ENCODE results near the gene SOX13. TPM values are rescaled to one million over a fixed set of nuclear protein-coding genes. Genes with fewer than 3 reads are reported as not detected.
A peak's percentile ranks its signal among the peaks of the same experiment; 100 is the strongest.

The SOX13 gene
- total RNA-seq, 1 experiment from 2014 or later: 35.6 TPM

GRCh38 chr1:204110894-204111633 lies 38.1 kb downstream of the SOX13 start:
- ChIA-PET CTCF (interaction anchor here (3.5 kb wide), 1 partner anchor 17 kb away, joined by 16 read pairs; no protein-coding TSS in a partner anchor), RAD21 (ENCODE audit: low non-redundant PET in 1 of 2, low total read pairs in 2 of 2, uncharacterized antibody in 2 of 2, unreplicated experiment in 2 of 2) (no interaction called here), POLR2A (no interaction called here)
- no peak for TF ChIP-seq ELF1 (IDR thresholded peaks at IDR 0.05; ENCODE audit: borderline replicate concordance, low read depth)
- TF ChIP-seq EZH2 (IDR thresholded peaks at IDR 0.05): no peak
- TF ChIP-seq FOSL1 (IDR thresholded peaks at IDR 0.05; ENCODE audit: low read depth): no peak
- no peak for TF ChIP-seq TCF7L2 (IDR thresholded peaks at IDR 0.05; ENCODE audit: borderline replicate concordance, extremely low read depth, insufficient read depth, insufficient read length)
- TF ChIP-seq CBX3 (IDR thresholded peaks at IDR 0.05; ENCODE audit: low read depth): no peak
- no peak for TF ChIP-seq MAX (IDR thresholded peaks at IDR 0.05)
- TF ChIP-seq SIN3A (IDR thresholded peaks at IDR 0.05; ENCODE audit: low read depth): no peak
- no peak for TF ChIP-seq JUND (IDR thresholded peaks at IDR 0.05)
- no peak for TF ChIP-seq RAD21 (IDR thresholded peaks at IDR 0.05; ENCODE audit: low read depth)
- TF ChIP-seq ATF3 (IDR thresholded peaks at IDR 0.05): no peak
- TF ChIP-seq CEBPB (IDR thresholded peaks at IDR 0.05; ENCODE audit: low read depth): no peak
- no peak for TF ChIP-seq EGR1 (IDR thresholded peaks at IDR 0.05; ENCODE audit: low read depth)
- TF ChIP-seq SP1 (IDR thresholded peaks at IDR 0.05; ENCODE audit: low read depth): no peak
- no peaks in the 10 kb centered on the region for H3K27me3 ChIP-seq (ENCODE audit: insufficient read depth, low read length)
- BruUV-seq (replicated peaks): no TSS peak
- H3K4me3 ChIP-seq (replicated peaks in 1 of 2; ENCODE audit: low read depth in 1 of 2, low read length in 2 of 2): no peak overlapping the region
- no peak overlapping the region for H3K9ac ChIP-seq (ENCODE audit: low read length)
- no peaks in the 10 kb centered on the region for H4K20me1 ChIP-seq (ENCODE audit: insufficient read depth)
- no peaks in the 10 kb centered on the region for H3K9me2 ChIP-seq (ENCODE audit: insufficient read depth)
- peaks cover 5% of the 10 kb centered on the region; the same call in 1 of the 2 replicates for H3K79me2 ChIP-seq (ENCODE audit: insufficient read depth, low read length)
- ATAC-seq (peak; percentile 83), DNase-seq (ENCODE audit: low read depth, low spot score) (no peak)
- H3K36me3 ChIP-seq (ENCODE audit: control insufficient read depth in 1 of 2, insufficient read depth in 2 of 2, low read length in 2 of 2): no peaks in the 10 kb centered on the region
- H3K4me1 ChIP-seq (ENCODE audit: control insufficient read depth in 1 of 2, insufficient read depth in 2 of 2, low read length in 2 of 2): peaks cover 14 to 24% of the 10 kb centered on the region in 2 experiments; a peak in 3 of 4 replicates
- intact Hi-C loops (cut with micrococcal nuclease): no loop called here
- H2AFZ ChIP-seq (ENCODE audit: low read depth, low read length, poor library complexity, severe bottlenecking): no peak overlapping the region
- no peaks in the 10 kb centered on the region for H3K9me3 ChIP-seq (ENCODE audit: control insufficient read depth in 1 of 2, insufficient read depth in 1 of 2, low read depth in 1 of 2, low read length in 2 of 2)
- H3K4me2 ChIP-seq (ENCODE audit: low read length): peak overlapping the region; percentile 26
- no peak overlapping the region for H3K27ac ChIP-seq (ENCODE audit: low read depth, low read length)
